ENCODE data around the gene YAP1.
"Not testable (repeated sequence)": the region's sequence is repeated elsewhere in the genome, so short reads cannot be mapped to it uniquely, and the experiment has no call there.

Gene YAP1

DNA sequence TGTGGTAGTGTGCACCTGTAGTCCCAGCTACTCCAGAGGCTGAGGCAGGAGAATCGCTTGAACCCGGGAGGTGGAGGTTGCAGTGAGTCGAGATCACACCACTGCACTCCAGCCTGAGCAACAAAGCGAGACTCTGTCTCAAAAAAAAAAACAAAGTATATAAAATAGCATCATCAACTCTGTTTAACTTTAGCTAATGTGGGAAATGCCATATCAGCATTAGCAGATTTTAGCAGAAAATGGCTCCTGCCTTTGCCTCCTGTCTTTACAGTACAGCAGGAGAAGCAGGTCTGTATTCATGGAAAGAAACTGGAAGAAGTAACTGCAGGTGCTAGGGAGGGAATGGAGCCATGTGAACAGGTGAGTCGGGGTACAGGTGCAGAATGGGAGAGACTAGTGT, 154.5 kb downstream of the YAP1 start:
- peak overlapping the region in 1 of 21 experiments; percentile 16 for H3K27ac ChIP-seq
- not testable (repeated sequence) for H3K4me3 ChIP-seq

DNA sequence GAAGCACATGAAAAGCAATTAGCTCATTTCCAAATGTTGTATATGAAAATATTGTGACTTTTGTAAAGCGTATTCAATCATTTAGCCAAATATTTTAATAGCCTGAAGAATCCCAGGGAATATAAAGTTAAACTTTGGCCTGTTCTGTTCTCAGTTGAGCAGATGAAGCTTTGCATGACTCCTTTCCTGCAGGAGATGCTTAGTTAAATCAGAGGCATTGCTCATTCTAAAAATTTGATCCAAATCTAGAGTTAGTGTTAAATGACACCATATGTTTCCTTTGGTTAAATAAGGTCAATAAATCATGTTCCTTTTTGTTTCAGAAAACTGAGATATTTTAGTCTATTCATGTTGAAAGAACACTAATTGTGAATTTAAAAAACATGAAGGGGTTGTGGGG, 155.9 kb downstream of the YAP1 start:
- Histone ChIP-seq H3K4me3 (no peak overlapping the region), H3K27ac (peak overlapping the region in 4 of 21 experiments; percentile 6 to 61 (median 32))

DNA sequence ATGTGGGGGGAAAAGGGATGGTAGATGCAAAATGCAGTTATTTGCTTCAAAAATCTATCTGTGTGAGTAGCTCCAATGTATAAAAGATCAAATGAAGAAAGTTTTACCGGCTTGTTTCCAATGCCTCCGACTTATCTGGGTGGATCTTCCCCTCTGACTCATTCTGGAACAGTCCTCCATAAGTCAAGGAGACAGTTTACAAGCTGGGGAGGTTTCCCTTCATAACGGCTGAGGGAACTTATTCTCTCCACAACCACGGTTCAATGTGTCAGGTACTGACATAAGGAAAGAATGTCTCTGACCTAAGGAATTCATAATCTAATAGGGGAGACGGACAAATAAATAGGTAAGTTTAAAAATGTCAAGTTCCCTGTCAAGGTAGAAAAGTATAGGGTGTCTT, 157.4 kb downstream of the YAP1 start:
- H3K4me3 ChIP-seq: peak overlapping the region; percentile 23 to 51 (median 29)

DNA sequence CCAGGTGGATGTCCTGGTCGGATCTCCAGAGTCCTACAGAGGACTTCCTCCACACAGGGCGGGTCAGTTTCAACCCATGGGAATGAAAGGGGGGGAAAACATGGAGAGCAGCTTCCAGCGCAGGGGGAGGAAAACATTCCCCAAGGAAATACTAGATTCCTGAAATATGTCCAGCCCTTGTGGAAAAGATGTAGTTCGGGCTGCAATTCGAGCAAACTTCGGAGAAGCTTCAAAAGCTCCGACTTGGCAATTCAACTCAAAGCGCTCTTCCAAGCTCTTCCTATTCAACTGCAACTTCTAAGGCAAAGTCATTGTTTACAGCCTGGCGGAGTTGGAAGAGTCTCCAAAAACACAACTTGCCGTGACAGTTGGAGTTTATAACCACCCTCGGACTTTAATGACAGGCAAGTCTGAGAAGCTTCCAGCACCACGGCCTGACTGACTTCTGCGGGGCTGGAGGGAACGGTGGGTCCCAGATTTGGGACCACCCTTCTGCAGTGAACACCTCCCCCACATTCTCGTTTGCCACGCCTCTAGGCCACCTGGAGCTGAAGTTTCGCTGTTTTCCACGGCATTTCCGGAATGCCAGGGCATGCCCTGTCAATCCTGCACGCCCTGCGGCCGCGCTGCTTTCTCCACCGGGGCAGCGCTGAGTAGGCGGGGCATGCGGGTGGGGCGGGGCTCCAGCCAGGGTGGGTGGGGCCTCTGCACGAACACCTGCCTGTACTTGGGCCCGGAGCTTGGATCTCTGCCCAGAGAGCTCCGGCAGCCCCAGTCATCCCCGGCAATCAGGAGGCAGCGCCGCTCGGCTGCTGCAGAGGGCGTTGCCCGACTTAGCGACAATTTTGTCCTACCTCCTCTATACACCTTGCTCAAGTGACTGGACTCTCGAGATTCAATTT, 158.1 kb downstream of the YAP1 start:
- H3K4me3 ChIP-seq: peak overlapping the region; percentile 23 to 51 (median 29)
- H3K27ac ChIP-seq: peak overlapping the region in 20 of 21 experiments; percentile 45 to 91 (median 74)

More for the DNA sequence above, 157.4 kb downstream of the YAP1 start:
- peak overlapping the region in 20 of 21 experiments; percentile 10 to 91 (median 74) for H3K27ac ChIP-seq

DNA sequence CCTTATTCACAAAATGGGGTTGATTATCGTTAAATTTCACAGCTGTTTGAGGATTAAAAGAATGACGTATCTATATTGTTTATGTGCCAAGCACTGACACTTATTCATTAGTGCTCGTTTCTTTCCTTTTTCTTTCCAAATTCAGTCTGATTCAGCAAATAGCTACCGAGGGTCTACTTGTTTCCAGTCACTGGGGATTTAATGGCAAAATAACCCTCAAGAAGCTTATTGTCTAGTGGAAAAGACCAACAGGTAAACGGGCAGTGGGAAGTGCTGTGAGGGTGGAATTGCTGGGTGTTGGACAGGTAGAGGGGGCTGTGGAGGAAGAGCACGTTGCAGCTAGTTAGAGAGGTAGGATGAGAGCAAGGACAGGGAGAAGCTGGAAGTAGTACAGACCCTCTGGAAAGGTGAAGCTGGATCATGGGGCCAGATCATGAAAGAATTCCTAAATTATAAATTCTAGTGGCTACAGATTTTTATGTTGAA, 158.8 kb downstream of the YAP1 start:
- peak overlapping the region in 16 of 21 experiments; percentile 16 to 91 (median 72) for H3K27ac ChIP-seq
- H3K4me3 ChIP-seq: peak overlapping the region; percentile 23 to 51 (median 29)

DNA sequence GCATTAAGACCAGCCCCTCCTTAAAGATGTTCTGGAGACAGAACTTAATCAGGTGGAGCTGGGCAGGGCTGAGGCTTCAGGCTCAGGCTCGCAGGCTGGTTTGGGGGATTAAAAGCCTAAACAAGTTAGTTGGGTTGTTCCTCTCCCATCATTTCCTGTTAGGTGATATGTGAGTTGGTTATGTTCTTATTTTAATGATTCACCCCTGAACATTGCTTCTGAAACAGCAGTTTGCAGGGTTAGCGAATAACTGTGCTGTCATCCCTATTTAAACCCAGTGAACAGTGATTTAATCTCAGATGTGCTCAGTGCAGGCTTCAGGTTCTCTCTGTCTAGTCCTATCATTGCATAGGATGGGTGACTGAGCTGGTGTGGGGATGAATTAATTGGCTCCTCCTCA, 159.7 kb downstream of the YAP1 start:
- peak overlapping the region in 9 of 21 experiments; percentile 0 to 91 (median 67) for H3K27ac ChIP-seq
- H3K4me3 ChIP-seq: no peak overlapping the region

DNA sequence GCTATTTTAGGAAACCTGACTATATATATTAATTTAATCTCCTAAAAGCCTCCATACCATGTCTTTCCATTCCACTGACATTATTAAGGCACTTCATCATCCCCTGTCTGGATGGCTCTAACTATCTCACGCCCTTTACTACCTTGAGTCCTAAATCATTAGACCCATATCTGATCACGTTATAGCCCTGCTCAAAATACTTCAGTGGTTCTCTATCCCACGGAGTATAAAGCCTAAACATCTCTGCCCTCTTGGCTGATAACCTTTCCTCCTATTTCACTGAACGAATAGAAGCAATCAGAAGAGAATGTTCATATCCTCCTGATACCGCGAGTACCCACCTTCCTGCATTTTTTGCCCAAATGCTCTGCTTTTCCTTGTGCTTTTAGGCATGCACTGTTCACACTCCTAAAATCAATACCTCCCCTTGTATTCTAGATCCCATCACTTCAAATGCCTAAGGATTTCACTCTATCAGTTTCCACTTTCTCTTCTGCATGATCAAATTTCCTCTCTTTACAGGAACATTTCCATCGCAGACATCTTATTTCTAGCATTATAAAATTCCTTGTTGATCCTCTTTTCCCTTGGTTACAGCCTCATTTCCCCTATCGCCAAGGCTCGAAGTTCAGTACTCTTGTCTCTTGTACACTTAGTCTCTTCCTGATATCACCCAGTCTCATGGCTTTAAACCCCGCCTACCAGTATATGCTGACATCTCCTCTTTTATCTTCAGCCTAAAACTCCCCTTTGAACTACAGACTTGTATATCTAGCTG, 162.0 kb downstream of the YAP1 start:
- Histone ChIP-seq H3K27ac (no peak overlapping the region), H3K4me3 (no peak overlapping the region)

DNA sequence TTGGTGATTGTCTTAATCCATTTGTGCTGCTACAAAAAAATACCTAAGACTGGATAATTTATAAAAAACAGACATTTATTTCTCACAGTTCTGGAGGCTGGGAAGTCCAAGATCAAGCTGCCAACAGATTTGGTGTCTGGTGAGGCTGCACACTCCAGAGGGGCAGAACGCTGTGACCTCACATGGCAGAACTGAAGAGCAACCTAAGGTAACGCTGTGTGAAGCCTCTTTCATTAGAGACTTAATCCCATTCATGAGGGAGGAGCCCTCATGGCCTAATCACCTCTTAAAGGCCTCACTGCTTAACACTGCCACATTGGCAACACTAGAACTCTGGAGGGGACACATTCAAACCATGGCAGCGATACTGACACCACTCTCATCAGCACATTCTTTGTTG, 164.4 kb downstream of the YAP1 start:
- no peak overlapping the region for H3K4me3 ChIP-seq
- no peak overlapping the region for H3K27ac ChIP-seq

DNA sequence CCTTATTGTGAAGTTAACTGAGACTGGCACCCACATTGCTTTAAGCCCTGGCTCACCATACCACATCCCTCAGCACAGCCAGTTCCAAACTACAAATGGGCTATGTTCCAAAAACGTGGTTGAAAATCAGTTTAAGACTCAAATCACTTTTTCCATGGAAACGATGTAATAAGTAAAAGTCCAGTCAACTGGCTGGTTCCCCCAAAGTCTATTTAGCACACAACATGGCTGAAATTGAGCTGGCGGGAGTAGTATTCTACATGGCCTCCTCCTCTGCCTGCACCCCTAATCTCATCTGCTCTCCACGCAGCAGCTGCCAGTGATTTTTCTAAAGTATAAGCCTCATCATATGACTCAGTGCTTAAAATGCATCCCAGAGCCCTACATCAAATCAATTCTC, 166.1 kb downstream of the YAP1 start:
- H3K27ac ChIP-seq: peak overlapping the region in 2 of 21 experiments; percentile 11 to 16
- no peak overlapping the region for H3K4me3 ChIP-seq

DNA sequence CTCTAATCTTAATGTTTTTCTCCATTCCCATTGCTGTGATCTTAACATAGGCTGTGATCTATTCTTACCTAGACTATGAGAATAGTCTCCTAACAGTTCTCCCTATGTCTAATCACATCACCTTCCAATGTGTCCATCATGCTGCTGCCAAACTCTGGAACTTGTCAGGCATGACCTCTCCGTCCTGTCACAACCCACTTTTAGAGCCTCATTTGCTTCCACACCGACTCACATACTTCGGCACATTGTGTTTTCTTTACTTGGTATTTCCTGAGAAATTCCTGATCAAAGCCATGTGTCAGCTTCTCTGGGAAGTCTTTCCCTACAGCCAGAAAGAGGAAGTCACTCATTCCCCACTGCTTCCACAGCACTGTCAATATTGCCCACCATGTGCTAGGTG, 166.5 kb downstream of the YAP1 start:
- H3K27ac ChIP-seq: peak overlapping the region in 1 of 21 experiments; percentile 11
- H3K4me3 ChIP-seq: no peak overlapping the region

DNA sequence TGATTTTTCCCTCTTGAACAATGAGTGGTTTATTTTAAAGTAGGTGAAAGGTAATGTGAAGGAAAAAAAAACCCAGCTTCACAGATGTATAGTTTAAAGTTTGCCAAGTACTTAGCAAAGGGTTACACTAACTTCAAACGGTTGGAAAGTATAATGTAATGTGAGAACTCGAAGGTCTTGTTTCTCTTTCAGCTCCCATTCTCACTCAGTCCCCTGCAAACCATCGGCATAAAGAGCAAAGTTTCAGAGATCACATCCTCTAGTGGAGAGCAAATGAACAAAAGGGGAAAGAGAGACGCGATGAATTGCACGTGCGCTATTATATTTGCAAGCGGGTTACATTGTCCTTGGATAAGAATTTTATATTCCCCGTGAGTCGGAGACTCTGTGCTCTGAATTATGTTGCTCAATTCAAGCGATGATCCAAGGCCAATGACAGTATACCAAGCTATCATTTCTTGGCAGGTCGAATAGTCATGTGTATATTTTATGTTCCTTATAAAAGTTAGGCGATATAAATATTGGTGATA, 169.5 kb downstream of the YAP1 start:
- Histone ChIP-seq H3K4me3 (no peak overlapping the region), H3K27ac (peak overlapping the region in 4 of 21 experiments; percentile 35 to 49 (median 40))

DNA sequence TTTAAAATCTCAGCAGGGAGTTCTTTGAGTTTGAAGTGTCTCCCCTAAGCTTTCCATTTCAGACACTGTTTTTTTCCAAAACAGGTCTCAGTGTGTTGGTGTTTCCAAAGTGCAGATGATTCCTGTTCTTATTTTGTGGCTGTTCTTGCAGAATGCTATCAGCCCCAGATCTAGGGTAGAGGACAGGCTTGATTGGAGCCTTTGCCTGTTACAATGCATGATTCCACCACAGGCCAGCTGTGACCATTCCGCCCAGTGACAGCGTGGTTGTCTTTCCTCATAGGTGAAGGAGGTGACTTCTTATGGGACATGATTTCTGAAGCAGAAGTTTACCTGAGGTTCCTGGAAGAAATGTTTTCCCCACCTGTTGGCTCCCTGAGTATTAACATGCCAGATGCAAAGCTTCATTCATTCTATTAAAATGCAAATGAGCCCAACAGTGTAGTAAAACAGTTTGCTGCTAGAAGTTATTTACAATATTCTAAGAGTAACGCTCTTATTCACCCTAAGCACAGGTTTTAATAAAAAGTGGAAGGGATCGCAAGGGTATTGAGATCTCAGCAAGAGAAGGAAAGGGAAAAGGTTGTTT, 170.1 kb downstream of the YAP1 start:
- Histone ChIP-seq H3K27ac (peak overlapping the region in 1 of 21 experiments; percentile 49), H3K4me3 (no peak overlapping the region)
